ENCODE measurements around the gene HECW1.

- TF ChIP-seq EZH2 (IDR thresholded peaks at IDR 0.05; ENCODE audit: borderline replicate concordance, insufficient read depth, low read depth, low read length, poor library complexity, severe bottlenecking): no peak
- TF ChIP-seq, protein P1, sequence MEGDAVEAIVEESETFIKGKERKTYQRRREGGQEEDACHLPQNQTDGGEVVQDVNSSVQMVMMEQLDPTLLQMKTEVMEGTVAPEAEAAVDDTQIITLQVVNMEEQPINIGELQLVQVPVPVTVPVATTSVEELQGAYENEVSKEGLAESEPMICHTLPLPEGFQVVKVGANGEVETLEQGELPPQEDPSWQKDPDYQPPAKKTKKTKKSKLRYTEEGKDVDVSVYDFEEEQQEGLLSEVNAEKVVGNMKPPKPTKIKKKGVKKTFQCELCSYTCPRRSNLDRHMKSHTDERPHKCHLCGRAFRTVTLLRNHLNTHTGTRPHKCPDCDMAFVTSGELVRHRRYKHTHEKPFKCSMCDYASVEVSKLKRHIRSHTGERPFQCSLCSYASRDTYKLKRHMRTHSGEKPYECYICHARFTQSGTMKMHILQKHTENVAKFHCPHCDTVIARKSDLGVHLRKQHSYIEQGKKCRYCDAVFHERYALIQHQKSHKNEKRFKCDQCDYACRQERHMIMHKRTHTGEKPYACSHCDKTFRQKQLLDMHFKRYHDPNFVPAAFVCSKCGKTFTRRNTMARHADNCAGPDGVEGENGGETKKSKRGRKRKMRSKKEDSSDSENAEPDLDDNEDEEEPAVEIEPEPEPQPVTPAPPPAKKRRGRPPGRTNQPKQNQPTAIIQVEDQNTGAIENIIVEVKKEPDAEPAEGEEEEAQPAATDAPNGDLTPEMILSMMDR (IDR thresholded peaks at IDR 0.05): no peak
Observed at GRCh38 chr7:43196379-43196778, 83.9 kb downstream of the HECW1 start.

Measured in B cell (primary cell).